ENCODE data around the gene IQGAP2. TPM values are rescaled to one million over a fixed set of nuclear protein-coding genes. Genes with fewer than 3 reads are reported as not detected.

Gene IQGAP2
- total RNA-seq, 1 donor from 2014 or later = 8.8 TPM

- Mint-ChIP-seq H3K4me1 (ENCODE audit: unreplicated experiment) (peaks cover 59% of the 10 kb centered on the region), H3K4me3 (ENCODE audit: unreplicated experiment) (peak overlapping the region; percentile 44), H3K36me3 (ENCODE audit: unreplicated experiment) (peaks cover 5% of the 10 kb centered on the region), H3K27ac (ENCODE audit: unreplicated experiment) (peak overlapping the region; percentile 95), H3K27me3 (ENCODE audit: unreplicated experiment) (no peaks in the 10 kb centered on the region), H3K9me3 (ENCODE audit: unreplicated experiment) (no peaks in the 10 kb centered on the region)
- TF ChIP-seq, protein P1, sequence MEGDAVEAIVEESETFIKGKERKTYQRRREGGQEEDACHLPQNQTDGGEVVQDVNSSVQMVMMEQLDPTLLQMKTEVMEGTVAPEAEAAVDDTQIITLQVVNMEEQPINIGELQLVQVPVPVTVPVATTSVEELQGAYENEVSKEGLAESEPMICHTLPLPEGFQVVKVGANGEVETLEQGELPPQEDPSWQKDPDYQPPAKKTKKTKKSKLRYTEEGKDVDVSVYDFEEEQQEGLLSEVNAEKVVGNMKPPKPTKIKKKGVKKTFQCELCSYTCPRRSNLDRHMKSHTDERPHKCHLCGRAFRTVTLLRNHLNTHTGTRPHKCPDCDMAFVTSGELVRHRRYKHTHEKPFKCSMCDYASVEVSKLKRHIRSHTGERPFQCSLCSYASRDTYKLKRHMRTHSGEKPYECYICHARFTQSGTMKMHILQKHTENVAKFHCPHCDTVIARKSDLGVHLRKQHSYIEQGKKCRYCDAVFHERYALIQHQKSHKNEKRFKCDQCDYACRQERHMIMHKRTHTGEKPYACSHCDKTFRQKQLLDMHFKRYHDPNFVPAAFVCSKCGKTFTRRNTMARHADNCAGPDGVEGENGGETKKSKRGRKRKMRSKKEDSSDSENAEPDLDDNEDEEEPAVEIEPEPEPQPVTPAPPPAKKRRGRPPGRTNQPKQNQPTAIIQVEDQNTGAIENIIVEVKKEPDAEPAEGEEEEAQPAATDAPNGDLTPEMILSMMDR (IDR thresholded peaks at IDR 0.05) = no peak
- DNase-seq (ENCODE audit: extremely low spot score, unreplicated experiment) = no peak
Measured at GRCh38 chr5:76689321-76690036, 286.4 kb downstream of the IQGAP2 start.

DNA sequence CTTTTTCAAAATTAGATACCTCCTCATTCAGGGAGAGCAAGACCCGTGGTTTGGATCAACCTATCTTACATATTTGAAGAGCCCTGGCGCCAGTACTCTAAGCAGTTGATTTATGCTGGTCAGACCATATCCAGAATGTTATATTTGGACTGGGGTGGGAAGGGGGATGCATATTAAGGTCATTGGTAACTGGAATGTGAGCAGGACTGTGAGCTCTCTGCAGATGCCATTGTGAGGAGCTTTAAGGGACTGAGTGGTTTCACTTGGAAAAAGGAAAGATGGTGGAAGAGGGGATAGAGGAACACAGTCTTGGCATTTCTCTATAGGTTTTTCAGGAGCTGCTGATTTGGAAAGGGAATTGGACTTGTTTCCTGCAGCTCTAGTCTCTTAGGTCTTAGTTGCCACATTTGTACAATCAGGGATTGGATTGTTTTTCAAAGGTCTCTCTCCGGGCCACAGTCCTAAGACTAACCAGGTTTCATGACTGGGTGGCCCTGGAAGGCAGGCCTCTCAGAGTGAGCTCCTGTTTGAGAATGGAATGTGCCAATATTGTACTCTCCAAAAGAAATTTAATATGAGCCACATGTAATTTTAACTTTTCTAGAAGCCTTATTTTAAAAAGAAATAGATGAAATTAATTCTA, 287.1 kb downstream of the IQGAP2 start:
- DNase-seq (ENCODE audit: extremely low spot score, unreplicated experiment) = no peak
- peak overlapping the region; percentile 95 for H3K27ac Mint-ChIP-seq (ENCODE audit: unreplicated experiment)
- no peak overlapping the region for H3K4me3 Mint-ChIP-seq (ENCODE audit: unreplicated experiment)
- TF ChIP-seq, protein P1 (IDR thresholded peaks at IDR 0.05) = no peak
- no peaks in the 10 kb centered on the region for H3K27me3 Mint-ChIP-seq (ENCODE audit: unreplicated experiment)
- H3K9me3 Mint-ChIP-seq (ENCODE audit: unreplicated experiment) = no peaks in the 10 kb centered on the region
- peaks cover 56% of the 10 kb centered on the region for H3K4me1 Mint-ChIP-seq (ENCODE audit: unreplicated experiment)
- peaks cover 2% of the 10 kb centered on the region for H3K36me3 Mint-ChIP-seq (ENCODE audit: unreplicated experiment)

- Mint-ChIP-seq H3K4me3 (ENCODE audit: unreplicated experiment) (no peak overlapping the region), H3K27me3 (ENCODE audit: unreplicated experiment) (no peaks in the 10 kb centered on the region), H3K36me3 (ENCODE audit: unreplicated experiment) (no peaks in the 10 kb centered on the region), H3K9me3 (ENCODE audit: unreplicated experiment) (no peaks in the 10 kb centered on the region), H3K4me1 (ENCODE audit: unreplicated experiment) (peaks cover 59% of the 10 kb centered on the region), H3K27ac (ENCODE audit: unreplicated experiment) (peak overlapping the region; percentile 75)
- TF ChIP-seq, protein P1 (IDR thresholded peaks at IDR 0.05) = no peak
- DNase-seq (ENCODE audit: extremely low spot score, unreplicated experiment) = no peak
Measured at GRCh38 chr5:76690704-76691466, 287.8 kb downstream of the IQGAP2 start.

DNA sequence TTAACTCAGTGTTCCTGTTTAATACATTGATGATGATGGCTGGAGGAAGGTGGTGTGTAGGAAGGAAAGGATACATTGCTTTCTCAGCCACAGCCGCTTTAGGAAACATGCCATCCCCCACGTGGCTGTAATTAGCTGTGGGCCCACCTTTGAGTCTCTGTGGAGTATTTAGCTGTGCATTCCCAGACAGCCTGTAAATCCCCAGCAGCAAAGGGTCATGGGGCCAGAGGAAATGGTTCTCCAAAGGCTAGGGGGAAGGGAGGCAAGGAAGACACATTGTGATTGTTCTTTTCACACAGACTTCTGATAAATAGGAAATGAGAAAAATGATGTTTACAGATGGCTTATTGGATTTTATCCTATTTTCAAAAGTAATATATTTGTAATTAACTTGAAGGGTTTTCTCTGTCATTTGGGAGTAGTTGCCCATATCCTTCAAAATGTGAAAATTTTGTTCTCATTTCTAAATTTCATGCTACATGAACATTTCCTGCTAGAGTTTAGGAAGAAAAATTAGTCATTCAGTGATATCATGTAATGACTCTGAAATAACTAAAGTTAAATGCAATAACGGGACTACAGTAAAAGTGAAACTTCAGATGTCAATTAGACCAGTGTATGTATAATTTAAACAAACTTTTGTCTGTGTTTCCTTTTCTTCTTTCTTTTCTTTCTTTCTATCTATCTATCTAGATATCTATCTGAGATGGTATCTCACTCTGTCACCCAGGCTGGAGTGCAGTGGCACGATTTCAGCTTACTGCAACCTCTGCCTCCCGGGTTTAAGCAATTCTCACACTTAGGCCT, 288.6 kb downstream of the IQGAP2 start:
- peaks cover 67% of the 10 kb centered on the region for H3K4me1 Mint-ChIP-seq (ENCODE audit: unreplicated experiment)
- H3K27me3 Mint-ChIP-seq (ENCODE audit: unreplicated experiment) = no peaks in the 10 kb centered on the region
- no peaks in the 10 kb centered on the region for H3K36me3 Mint-ChIP-seq (ENCODE audit: unreplicated experiment)
- no peak overlapping the region for H3K4me3 Mint-ChIP-seq (ENCODE audit: unreplicated experiment)
- H3K27ac Mint-ChIP-seq (ENCODE audit: unreplicated experiment) = peak overlapping the region; percentile 75
- no peak for DNase-seq (ENCODE audit: extremely low spot score, unreplicated experiment)
- TF ChIP-seq, protein P1 (IDR thresholded peaks at IDR 0.05) = no peak
- no peaks in the 10 kb centered on the region for H3K9me3 Mint-ChIP-seq (ENCODE audit: unreplicated experiment)
